Stimulated activated CD4-positive, alpha-beta T cell treated with anti-CD3 and anti-CD28 coated beads, Interleukin-12 subunit alpha, Interleukin-12 subunit beta, amount 100 ng/mL, for 4 hours (primary cell): Measurements from ENCODE around the gene SLC39A9.
"Not testable (repeated sequence)": the region's sequence is repeated elsewhere in the genome, so short reads cannot be mapped to it uniquely, and the experiment has no call there.

Experiments
- DNase-seq: peaks from one replicate; pipeline ENCODE4 v3.0.0-alpha.2; 2020

Gene SLC39A9

DNA sequence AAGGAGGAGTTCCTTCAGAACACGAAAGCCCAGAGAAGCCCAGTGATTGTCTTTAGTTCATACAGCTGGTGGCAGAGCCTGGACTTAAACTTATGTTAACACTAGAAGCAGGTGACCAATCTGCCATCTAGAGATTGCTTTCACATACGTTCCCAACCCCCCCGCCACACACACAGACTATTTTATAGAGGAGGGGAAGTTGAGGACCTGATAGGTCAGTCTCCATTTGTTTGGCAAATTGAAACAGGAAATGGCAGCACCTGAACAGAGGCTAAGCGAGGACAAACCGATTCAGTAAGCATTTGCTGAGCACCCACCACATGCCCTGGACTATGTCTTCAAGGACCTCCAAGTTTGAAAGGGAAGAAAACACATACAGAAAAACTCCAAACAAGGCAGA is 81.2 kb downstream of the SLC39A9 start:
- no peak for DNase-seq

DNA sequence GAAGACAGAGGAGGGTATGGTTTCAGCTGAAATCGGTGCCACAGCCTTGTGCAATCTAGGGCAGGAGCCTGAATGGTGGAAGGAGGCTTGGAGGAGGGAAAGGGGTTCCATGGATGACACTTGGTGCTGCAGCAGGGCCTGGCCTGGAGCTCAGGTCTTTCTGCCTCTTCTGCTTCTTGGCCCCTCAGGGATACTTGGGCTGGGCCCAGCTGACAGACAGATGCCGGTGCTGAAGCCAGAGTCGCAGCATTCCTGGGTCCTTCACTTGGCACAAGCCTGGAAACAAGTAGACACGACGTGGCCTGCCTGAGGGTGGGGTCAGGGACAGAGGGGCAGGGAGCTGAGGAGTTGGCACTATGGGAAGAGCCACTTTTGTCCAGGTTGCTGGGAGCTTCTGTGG is 81.6 kb downstream of the SLC39A9 start:
- no peak for DNase-seq

DNA sequence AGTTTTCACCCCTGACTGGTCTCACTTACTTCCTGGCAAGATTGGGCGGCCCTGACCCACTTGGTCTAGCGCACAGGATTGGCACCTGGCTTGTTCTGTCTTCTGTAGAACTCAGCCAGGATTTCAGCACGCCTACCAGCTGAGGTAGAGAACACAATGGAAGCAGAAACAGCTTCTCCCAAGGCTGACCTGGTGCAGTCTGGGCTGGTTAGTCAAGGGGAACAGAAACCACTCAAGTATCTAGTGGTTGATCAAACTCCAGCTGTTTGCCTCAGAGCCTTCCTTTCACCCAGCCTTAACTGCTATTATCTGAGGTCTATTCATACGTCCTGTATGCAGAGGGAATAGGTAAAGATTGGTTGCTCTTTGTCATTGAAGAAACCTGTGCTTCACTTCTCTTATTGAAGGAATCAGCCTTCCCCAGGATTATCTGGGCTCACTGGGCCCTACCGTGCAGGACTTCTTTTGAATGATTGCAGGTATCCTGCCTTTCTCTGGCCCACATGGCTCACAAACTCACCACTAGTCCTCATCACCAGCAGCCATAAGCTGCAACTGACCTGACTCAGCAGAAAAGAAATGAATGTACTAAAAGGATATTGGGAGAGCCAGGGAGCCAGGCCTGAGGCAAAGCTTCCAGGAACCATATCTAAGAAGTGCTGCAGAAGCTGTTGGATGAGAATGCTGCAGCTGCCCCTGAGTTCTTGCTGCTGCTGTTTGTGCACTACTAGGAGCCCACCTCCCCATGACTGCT is 83.5 kb downstream of the SLC39A9 start:
- no peak for DNase-seq

DNA sequence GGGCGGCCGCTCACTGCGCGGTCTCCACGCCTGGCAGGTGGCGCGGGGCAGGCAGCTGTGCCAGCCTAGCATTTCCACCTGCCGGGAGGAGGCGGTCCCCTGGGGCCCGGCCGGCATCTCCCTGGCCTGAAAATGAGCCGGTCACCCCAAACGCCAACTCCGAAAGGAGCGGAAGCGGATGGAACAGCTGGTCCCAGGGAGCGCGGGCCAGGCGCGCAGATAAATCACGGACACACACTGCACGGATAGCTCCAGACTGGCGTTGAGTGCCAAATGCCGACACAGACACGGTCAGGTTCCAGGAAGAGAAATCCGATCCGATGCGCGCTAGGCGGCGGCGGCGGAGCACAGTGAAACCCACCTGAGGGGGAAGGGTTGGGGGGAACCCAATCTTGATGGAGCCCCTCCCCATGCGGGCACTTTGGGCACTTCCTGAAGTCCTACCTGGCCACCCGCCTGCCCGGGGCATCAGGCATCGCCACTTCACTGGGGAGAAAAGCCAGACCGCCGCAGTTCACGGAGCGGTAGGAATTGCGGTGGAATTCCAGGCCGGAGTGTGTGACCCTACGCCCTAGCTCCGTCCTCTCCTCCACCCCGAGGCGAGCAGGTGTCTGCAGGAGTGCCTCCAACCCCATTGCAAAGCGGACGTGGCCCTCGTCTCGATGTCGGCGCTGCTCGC is 85.4 kb downstream of the SLC39A9 start:
- no peak for DNase-seq

DNA sequence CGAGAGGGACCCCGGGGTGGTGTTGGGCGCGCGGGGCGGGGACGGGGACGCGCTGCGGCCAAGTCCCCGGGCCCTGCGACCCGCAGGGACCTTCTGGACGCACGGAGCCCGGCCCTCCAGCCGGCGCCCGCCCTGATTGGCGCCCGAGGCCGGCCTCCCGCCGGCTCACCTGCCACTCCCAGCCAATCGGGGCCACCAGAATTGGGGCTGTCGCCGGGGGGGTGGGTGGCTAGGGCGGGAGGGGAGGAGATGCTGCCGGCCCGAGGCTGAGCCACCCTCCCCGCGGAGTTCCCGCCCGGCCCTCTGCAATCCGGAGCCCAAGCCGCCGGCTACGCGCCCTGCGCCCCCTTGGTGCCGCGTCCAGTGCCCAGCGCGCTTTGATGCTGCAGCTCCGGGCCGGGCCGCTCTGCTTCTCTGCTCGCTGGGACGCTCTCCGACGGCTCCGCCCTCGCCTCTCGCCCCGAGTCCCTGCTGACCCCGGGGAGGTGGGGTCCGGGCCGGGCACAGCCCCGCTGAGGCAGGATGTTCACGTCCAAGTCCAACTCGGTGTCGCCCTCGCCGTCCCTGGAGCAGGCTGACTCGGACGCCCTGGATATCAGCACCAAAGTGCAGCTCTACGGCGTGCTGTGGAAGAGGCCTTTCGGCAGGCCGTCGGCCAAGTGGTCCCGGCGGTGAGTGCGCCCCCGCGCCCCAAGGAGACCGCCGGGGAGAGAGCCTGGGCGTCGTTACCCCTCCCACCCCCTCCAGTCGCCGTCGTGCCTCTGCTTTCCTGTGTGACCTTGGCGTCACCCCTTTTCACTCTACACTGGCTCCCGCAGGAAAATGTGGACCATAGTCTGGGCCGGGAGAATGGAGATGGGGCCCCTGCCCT is 86.2 kb downstream of the SLC39A9 start, which contains the start of gene PLEKHD1:
Gene PLEKHD1 (plus strand): TSS at position 285 of the 871 bp plus-strand sequence. CDS start 238 bp downstream, at position 523.
- DNase-seq = no peak

DNA sequence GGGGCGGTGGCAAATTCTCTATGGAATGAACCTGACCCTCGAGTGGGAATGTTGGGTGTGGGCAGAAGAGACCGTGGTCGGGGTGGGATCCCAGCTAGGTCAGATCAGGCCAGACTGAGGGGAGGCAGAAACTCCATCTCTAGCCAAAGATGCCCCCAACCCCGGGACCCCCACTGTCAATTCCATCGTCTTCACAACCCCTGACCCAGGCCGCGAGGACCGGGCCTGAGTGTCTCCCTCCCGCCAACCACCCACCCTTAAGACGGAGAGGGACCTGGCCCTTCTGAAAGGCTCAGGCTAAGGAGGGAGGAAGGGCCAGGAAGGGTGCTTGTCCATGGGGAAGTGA is 86.8 kb downstream of the SLC39A9 start:
- DNase-seq = no peak

DNA sequence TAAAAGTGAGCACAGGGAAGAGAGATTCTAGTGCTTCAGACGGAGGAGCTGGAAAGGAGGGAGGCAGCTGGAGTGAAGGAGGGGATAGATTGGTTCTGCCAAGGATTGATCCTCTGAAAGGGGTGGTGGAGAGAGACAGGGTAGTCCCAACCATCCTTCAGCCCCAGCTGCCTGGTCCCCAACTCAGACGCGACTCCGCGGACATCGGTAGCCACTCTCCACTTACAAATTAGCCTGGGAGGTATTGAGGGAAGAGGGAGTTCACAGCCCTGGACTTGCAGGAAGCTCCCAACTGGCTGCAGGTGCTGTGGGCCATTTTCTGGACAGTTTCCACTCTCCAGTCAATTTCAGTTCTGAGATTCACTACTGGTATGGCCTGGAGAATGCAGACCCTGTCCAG is 87.2 kb downstream of the SLC39A9 start:
- DNase-seq = no peak

DNA sequence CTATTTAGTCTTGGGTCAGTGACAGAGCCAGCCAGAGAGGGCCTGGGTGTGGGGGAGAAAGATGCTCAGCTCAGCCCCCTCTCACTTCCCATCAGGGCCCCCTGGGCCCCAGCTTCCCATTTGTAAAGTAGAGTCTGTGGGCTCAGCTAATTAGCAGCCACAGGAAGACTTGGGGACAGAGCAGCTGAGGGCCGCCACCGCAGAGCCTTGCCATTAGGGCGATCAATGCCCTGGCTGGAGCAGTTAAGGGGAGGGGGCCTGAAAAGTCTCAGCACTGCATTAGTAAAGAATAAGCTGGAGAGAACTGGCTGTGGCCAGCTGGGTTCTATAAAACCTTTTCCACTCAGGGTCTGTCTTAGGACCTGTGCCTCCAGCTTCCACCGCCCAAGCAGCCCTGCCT is 88.7 kb downstream of the SLC39A9 start:
- DNase-seq = no peak

DNA sequence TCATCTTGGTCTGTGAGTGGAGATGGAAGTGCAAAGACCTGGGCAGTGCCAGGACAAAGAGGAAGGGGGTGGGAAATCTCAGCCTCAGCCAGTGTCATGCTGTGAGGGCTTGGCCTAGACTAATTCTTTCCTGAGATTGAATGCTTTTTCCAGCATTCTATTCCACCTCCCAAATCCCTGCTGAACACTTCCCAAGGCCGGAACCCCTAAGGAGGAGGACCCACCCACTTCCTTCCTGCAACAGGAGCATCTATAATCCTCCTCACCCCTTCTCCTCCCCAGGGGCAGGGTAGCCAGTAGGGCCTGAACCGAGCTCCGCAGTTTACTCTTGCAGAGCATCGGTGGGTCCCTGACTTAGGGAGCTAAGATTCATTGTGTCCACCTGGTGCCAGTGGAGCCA is 89.3 kb downstream of the SLC39A9 start:
- DNase-seq = no peak

DNA sequence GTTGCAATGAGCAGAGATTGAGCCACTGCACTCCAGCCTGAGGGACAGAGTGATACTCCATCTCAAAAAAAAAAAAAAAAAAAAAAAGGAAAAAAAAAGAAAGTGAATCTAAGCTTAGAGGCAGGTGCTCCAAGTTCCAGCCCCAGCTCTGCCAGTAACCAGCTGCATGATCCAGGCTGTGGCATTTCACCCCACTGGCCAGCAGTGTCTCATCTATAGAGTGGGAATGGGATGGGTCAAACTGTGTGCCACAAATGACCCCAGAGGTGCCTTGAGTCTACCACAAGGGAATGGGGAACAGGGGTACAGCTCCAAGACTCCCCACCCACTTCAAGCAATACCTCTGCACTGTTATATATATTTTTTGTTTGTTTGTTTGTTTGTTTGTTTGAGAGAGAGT is 91.0 kb downstream of the SLC39A9 start:
- no peak for DNase-seq

DNA sequence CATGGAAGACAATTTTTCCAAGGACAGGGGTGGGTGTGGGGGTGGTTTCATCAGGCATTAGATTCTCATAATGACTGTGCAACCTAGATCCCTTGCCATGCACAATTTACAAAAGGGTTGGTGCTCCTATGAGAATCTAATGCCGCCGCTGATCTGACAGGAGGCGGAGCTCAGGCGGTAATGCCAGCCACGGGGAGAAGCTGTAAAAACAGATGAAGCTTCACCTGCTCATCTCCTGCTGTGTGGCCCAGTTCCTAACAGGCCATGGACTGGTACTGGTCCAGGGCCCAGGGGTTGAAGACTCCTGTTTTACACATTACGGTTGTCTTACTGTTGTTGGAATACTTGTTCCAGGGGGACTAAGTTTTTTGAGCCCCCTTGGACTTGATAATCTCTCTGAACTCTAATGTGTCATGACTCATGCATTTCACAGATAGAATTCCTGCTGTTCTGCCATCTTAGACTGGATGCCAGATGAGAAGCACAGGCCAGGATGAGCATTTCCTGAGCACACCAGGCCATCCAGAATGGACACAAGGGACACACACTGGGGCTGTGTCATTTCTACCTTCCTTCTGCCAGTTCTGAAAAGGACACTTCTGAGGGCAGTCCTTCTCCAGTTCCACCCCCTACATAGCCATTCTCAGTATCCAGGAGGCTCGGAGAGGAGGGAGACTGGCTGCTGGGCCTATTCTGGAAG is 91.9 kb downstream of the SLC39A9 start:
- DNase-seq = no peak

DNA sequence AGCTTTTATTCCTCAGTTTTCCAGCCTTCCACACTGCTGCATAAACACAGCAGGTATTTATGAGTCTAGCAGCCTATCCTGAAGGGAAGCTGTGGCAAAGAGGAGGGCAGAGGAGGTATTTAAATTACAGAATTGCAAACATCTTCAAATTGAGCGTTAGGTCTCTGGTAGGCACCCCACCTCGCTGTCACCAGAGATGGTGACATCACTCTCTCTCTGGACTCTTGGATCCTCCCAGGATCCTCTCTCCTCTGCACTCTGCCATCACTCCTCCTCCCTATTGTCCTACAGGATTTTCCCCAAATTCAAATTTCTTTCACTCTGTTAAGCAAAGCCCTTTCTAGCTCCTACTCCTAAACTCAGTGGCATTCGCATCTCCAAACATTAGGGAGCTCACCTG is 92.7 kb downstream of the SLC39A9 start:
- DNase-seq = no peak

DNA sequence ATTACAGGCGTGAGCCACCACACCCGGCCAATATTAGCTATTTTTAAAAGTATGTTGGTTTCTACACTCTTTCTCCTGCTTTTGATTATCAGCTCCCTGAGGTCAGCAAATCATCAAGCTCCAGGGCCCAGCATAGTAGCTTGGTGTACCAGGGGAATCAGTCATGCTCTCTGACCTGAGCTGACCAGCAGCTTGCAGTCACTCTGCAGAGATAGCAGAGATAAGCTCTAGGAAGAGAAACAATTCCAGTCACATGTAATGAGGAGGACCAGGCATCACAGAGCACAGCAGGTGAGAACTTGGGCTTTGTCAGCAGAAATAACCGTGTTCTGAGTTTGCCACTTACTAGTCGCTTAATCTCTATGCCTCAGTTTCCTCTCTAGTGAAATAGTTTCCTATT is 94.5 kb downstream of the SLC39A9 start:
- DNase-seq = no peak

DNA sequence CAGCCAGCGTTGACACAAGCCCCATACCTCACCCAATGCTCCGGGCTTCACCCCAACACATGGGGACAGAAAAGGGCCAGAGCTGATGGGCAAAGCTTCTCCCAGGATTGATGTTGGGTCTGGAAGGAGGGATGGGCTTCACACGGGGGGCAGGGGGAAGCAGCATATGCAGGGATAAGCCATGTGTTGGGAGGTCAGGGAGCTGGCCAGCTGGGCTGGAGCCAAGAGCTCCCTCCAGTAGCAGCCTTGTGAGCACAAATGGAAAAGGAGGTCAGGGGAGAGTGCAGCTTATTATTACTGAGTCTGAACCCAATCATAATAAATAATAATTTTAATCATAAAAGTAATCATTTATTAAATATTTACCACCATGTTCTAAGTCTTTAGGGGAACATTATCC is 95.3 kb downstream of the SLC39A9 start:
- no peak for DNase-seq

DNA sequence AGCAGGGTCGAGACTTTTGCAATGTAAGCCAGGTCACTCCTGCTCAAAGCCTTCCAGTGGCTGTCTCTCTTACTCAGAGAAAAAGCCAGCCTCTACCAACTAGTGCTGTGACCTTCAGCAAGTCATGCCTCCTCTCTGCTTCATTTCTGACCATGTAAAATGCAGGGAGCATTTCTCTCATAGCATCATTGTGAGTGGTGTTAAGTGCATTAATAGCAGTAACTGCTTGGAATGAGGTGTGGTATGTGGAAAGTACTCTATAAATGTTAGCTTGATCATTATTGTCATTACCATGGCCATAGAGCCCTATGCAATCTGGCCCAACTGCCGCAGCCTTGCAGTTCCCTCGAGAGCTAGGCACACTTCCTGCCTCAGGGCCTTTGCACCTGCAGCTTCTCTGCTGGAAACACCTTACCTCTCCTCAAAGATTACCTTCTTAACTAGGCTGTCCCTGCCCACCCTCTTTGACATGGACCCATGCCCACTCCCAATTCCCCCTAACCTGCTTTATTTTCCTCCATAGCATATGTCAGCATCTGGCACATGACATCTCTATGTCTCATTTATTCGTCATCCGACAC is 96.9 kb downstream of the SLC39A9 start:
- DNase-seq = no peak

DNA sequence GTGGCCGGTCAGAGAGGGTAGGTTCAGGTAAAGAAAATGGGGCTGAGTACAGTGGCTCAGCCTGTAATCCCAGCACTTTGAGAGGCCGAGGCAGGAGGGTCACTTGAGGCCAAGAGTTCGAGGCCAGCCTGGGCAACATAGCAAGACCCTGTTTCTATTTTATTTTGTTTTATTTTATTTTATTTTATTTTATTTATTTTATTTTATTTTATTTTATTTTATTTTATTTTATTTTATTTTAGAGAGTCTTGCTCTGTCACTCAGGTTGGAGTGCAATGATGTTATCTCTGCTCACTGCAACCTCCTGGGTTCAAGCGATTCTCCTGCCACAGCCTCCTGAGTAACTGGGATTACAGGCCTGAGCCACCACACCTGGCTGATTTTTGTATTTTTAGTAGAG is 99.4 kb downstream of the SLC39A9 start:
- DNase-seq = not testable (repeated sequence)

DNA sequence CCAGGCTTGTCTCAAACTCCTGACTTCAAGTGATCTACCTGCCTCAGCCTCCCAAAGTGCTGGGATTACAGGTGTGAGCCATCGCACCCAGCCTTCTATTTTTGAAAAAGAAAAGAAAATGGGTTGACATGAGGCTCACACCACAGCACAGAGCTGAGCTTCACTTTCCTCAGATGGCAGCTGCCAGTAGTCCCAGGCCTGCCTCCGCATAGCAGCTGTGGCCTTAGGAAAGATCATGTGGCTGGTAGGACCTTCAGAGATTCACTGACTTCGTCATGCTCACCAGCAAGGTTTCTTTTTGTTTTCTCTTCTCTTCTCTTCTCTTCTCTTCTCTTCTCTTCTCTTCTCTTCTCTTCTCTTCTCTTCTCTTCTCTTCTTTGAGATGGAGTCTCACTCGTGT is 99.8 kb downstream of the SLC39A9 start:
- DNase-seq = not testable (repeated sequence)

DNA sequence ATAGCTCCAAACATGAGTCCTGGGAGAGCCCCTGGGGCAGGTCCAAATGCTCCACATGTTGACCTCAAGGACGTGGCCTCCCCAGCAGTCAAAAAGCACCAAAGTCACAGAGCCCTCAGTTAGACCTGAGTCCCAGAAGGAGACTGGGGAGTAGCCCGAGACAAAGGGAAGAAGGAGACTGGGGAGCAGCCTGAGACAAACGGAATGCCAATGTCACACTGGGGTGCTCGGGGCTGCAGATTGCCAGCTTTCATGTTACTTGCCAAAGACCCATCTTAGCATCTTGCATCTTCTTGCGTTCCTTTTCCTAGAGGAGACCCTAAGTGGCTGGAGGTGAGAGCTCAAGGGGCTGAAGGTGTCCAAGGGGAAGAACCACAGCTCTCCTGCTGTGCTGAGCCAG is 100.9 kb downstream of the SLC39A9 start:
- DNase-seq = no peak

DNA sequence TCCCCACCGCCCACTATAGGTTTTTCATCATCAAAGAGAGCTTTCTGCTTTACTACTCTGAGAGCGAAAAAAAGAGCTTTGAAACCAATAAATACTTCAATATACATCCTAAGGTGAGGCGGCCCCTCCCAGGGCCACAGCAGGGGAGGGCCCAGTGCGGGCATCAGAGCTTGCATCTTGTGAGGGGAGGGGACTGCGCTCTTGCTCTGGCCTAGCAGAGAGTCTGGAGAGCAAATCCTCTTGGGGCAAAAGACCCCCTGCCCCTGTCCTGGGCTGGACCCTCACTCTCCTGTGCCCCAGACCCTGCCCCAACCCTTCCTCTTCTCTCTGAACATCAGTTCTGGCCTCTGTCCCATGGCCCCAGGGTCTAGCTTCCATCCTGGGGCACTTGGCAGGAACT is 101.6 kb downstream of the SLC39A9 start:
- DNase-seq = no peak

DNA sequence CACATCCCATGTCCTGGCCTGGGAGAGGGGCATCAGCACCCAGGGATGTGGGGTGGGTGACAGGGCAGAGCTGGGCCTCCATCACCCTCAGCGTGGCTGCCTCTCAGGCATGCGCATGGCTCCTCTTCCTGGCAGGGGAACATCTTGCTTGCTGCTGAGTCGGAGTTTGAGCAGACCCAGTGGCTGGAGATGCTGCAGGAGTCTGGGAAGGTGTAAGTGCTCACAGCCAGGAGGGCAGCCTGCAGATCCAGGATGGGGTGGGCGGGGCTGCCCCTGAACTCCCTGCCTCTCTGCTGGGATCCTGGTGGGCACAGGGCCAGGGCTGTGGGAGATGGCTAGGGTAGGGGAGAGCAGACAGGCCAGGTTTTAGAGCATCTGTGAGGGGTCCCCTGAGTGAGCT is 102.2 kb downstream of the SLC39A9 start:
- no peak for DNase-seq

DNA sequence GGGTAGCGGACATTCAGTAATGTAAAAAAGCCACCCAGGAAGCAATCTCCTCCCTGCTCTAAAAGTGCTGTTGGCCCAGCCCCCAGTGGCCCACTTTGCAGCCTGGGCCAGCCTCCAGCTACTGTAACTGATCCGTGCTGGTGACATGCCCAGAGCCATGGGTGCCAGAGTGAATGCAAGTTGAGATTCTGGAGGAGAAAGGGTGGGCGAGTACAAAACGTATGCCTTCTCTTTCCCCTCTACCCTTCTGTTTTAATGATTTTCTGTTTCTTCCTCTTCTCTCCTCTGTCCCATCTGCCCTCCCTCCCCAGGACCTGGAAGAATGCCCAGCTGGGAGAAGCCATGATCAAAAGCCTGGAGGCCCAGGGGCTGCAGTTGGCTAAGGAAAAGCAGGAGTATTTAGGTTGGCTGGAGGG is 102.9 kb downstream of the SLC39A9 start:
- DNase-seq = no peak

DNA sequence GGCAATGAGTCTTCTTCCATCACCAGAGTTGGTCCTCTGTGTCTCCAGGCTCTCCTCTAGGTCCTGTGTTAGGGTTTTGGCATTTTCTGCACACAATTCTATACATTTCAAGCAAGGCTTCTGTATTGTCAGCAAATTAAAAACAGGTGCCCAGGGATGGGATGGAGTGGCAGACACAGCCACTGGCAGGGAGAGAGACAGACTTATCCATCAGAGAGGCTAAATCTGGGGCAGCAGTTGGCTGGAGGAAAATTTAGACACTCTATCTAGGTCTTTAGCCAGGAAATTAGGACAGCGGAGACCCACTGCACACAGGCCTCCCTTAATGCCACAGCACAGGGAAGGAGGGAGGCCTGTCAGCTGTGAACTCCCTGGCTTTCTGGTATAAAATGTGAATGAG is 106.3 kb downstream of the SLC39A9 start:
- no peak for DNase-seq
